HCT116 (cell line): Measurements from ENCODE around the gene MSH2. TPM values are rescaled to one million over a fixed set of nuclear protein-coding genes. Genes with fewer than 3 reads are reported as not detected.
"Not testable (repeated sequence)": the region's sequence is repeated elsewhere in the genome, so short reads cannot be mapped to it uniquely, and the experiment has no call there.

Source experiments
- ATAC-seq: fragments of 200-7000 bp; cut with Tn5 transposase; 2 replicates; pipeline ENCODE4 v1.9.1; 2020; ENCODE audit warnings: mild to moderate bottlenecking, moderate library complexity
- BruUV-seq: library from RNA; stranded (reverse); fragments of 400-500 nt; replicated peaks from 2 replicates; lab custom pipeline; 2021; lab: Mats Ljungman, UMichigan
- CTCF ChIA-PET: fragments of 300-600 bp; sonication (Branson Sonifier 250); formaldehyde crosslinking; loops from one replicate; lab custom pipeline; 2021; ENCODE audit warnings: antibody characterized with exemption; lab: Charles Lee
- POLR2A ChIA-PET: fragments of 300-600, 350-600 bp; sonication (Branson Sonifier 250); formaldehyde crosslinking; loops from one replicate; lab custom pipeline; 2021; ENCODE audit warnings: antibody characterized with exemption; lab: Charles Lee
- RAD21 ChIA-PET, 2 experiments: fragments of 300-600 bp; sonication (Branson Sonifier 250); formaldehyde crosslinking; loops; one replicate each; lab custom pipeline; 2023; ENCODE audit warnings: low total read pairs in 2 of 2; ENCODE audit not compliant: uncharacterized antibody in 2 of 2, unreplicated experiment in 2 of 2, low non-redundant PET in 1 of 2; lab: Charles Lee
- DNase-seq: peaks from one replicate; pipeline ENCODE4 v3.0.0-alpha.2; 2010; ENCODE audit warnings: low read depth, low spot score
- H2AFZ ChIP-seq: fragments of 200-600 bp; shearing (Covaris generic), sonication (generic); 2 replicates; pipeline ENCODE4 v1.6.1; 2017; ENCODE audit warnings: low read depth, mixed run types, mixed read lengths, antibody characterized with exemption, low read length; ENCODE audit not compliant: poor library complexity, severe bottlenecking
- H3K27ac ChIP-seq: 2 replicates; pipeline ENCODE4 v1.5.1; 2012; ENCODE audit warnings: low read depth, low read length
- H3K27me3 ChIP-seq: fragments of 200-600 bp; sonication (generic); 2 replicates; pipeline ENCODE4 v1.6.1; 2016; ENCODE audit warnings: mixed run types, low read length, mixed read lengths; ENCODE audit not compliant: insufficient read depth
- H3K36me3 ChIP-seq, 2 experiments: fragments of 200-500 bp in 1 of 2; fragments of 200-600 bp in 1 of 2; sonication (Bioruptor generic) in 1 of 2; sonication (generic) in 1 of 2; 2 replicates each; pipeline versions ENCODE4 v1.5.1 to v1.6.1; 2014 to 2016; ENCODE audit warnings: low read length in 2 of 2, inconsistent platforms in 1 of 2, mixed read lengths in 1 of 2, mixed run types in 1 of 2; ENCODE audit not compliant: insufficient read depth in 2 of 2, control insufficient read depth in 1 of 2
- H3K4me1 ChIP-seq, 2 experiments: fragments of 200-600 bp in 1 of 2; sonication (generic) in 1 of 2; 2 replicates each; pipeline versions ENCODE4 v1.5.1 to v1.6.1; 2012 to 2017; ENCODE audit warnings: low read length in 2 of 2, inconsistent platforms in 1 of 2, mild to moderate bottlenecking in 1 of 2, mixed read lengths in 1 of 2, mixed run types in 1 of 2, moderate library complexity in 1 of 2; ENCODE audit not compliant: insufficient read depth in 2 of 2, control insufficient read depth in 1 of 2
- H3K4me2 ChIP-seq: fragments of 200-600 bp; sonication (generic); 2 replicates; pipeline ENCODE4 v1.6.1; 2017; ENCODE audit warnings: mixed run types, low read length, mixed read lengths
- H3K4me3 ChIP-seq, 2 experiments: fragments of 200-600 bp in 1 of 2; sonication (generic) in 1 of 2; replicated peaks in 1 of 2; 2 replicates each; pipeline ENCODE4 v1.5.1; 2011 to 2016; ENCODE audit warnings: low read length in 2 of 2, control low read depth in 1 of 2, low read depth in 1 of 2, mild to moderate bottlenecking in 1 of 2, mixed read lengths in 1 of 2, mixed run types in 1 of 2
- H3K79me2 ChIP-seq: fragments of 200-600 bp; sonication (generic); 2 replicates; pipeline ENCODE4 v1.6.1; 2017; ENCODE audit warnings: mild to moderate bottlenecking, mixed run types, low read length, moderate library complexity, mixed read lengths; ENCODE audit not compliant: insufficient read depth
- H3K9ac ChIP-seq: fragments of 200-600 bp; sonication (generic); 2 replicates; pipeline ENCODE4 v1.6.1; 2016; ENCODE audit warnings: low read length, mixed read lengths
- H3K9me2 ChIP-seq: fragments of 200-600 bp; sonication (generic), shearing (Covaris generic); 2 replicates; pipeline ENCODE4 v1.6.1; 2017; ENCODE audit warnings: mixed run types, mild to moderate bottlenecking, moderate library complexity; ENCODE audit not compliant: insufficient read depth
- H3K9me3 ChIP-seq, 2 experiments: fragments of 200-500 bp in 1 of 2; fragments of 200-600 bp in 1 of 2; sonication (Bioruptor generic) in 1 of 2; sonication (generic) in 1 of 2; 2 replicates each; pipeline ENCODE4 v1.6.1; 2014 to 2017; ENCODE audit warnings: low read length in 2 of 2, mixed read lengths in 2 of 2, inconsistent platforms in 1 of 2, low read depth in 1 of 2, mild to moderate bottlenecking in 1 of 2, mixed run types in 1 of 2, moderate library complexity in 1 of 2; ENCODE audit not compliant: control insufficient read depth in 1 of 2, insufficient read depth in 1 of 2
- H4K20me1 ChIP-seq: fragments of 200-600 bp; sonication (generic), shearing (Covaris generic); 2 replicates; pipeline ENCODE4 v1.6.1; 2017; ENCODE audit warnings: mixed run types, mild to moderate bottlenecking, moderate library complexity; ENCODE audit not compliant: insufficient read depth
- ATF3 ChIP-seq: IDR thresholded peaks from 2 replicates; pipeline ENCODE4 v1.6.1; 2012
- EGR1 ChIP-seq: IDR thresholded peaks from 2 replicates; pipeline ENCODE4 v1.6.1; 2012; ENCODE audit warnings: low read depth
- POLR2A ChIP-seq: IDR thresholded peaks from 2 replicates; pipeline ENCODE4 v1.7.0; 2011; ENCODE audit warnings: borderline replicate concordance; ENCODE audit not compliant: insufficient read depth, insufficient read length; ENCODE audit errors: extremely low read depth
- RAD21 ChIP-seq: IDR thresholded peaks from 2 replicates; pipeline ENCODE4 v1.6.1; 2012; ENCODE audit warnings: low read depth, mild to moderate bottlenecking
- SP1 ChIP-seq: IDR thresholded peaks from 2 replicates; pipeline ENCODE4 v1.6.1; 2012; ENCODE audit warnings: low read depth
- intact Hi-C: fragments of 100-400 bp; cut with micrococcal nuclease; formaldehyde crosslinking; loops from 2 replicates; pipeline ENCODE4 v1.10.0; 2022
- total RNA-seq: library from RNA; stranded (reverse); gene quantifications from one replicate; pipeline ENCODE4 v1.2.1, GENCODE V29; 2021; ENCODE audit not compliant: unreplicated experiment

Gene MSH2
- total RNA-seq, 1 experiment from 2014 or later: 54.9 TPM

GRCh38 chr2:47452761-47453160 lies 49.8 kb downstream of the MSH2 start:
- no peaks in the 10 kb centered on the region for H3K79me2 ChIP-seq
- no peak overlapping the region for H3K4me3 ChIP-seq
- POLR2A ChIA-PET: no interaction called here
- no TSS peak for BruUV-seq
- ATAC-seq: no peak
- no peaks in the 10 kb centered on the region for H3K4me1 ChIP-seq
- no peaks in the 10 kb centered on the region for H4K20me1 ChIP-seq
- H3K9me2 ChIP-seq: no peaks in the 10 kb centered on the region
- H3K27ac ChIP-seq: no peak overlapping the region
- RAD21 ChIA-PET: no interaction called here
- intact Hi-C loops: no loop called here
- no peak overlapping the region for H3K4me2 ChIP-seq
- H3K9me3 ChIP-seq: no peaks in the 10 kb centered on the region
- no peak for DNase-seq
- H3K27me3 ChIP-seq: no peaks in the 10 kb centered on the region
- no peak for TF ChIP-seq EGR1
- H3K36me3 ChIP-seq: peaks cover 0 to 2% of the 10 kb centered on the region in 2 experiments; a peak in 2 of 4 replicates
- no peak overlapping the region for H2AFZ ChIP-seq
- CTCF ChIA-PET: no interaction called here
- H3K9ac ChIP-seq: no peak overlapping the region

GRCh38 chr2:47454818-47455217 lies 51.9 kb downstream of the MSH2 start:
- H3K4me1 ChIP-seq, H3K9me3 ChIP-seq, BruUV-seq, H3K4me2 ChIP-seq, RAD21 ChIA-PET, intact Hi-C loops, H3K9me2 ChIP-seq, H3K27ac ChIP-seq, H4K20me1 ChIP-seq, H3K4me3 ChIP-seq, POLR2A ChIA-PET, H3K36me3 ChIP-seq, ATAC-seq, H2AFZ ChIP-seq, H3K27me3 ChIP-seq, H3K9ac ChIP-seq, H3K79me2 ChIP-seq, DNase-seq: not testable (repeated sequence)
- CTCF ChIA-PET: interaction anchor here (1.0 kb wide), 1 partner anchor 313 kb away, joined by 3 read pairs; no protein-coding TSS in a partner anchor

GRCh38 chr2:47455411-47455810 lies 52.5 kb downstream of the MSH2 start:
- TF ChIP-seq POLR2A (no peak), ATF3 (no peak), RAD21 (no peak), SP1 (no peak)
- no peak for DNase-seq
- Histone ChIP-seq H3K27me3 (no peaks in the 10 kb centered on the region), H2AFZ (no peak overlapping the region), H3K4me2 (no peak overlapping the region), H3K9me2 (no peaks in the 10 kb centered on the region), H3K4me3 (no peak overlapping the region), H3K4me1 (no peaks in the 10 kb centered on the region), H3K9ac (no peak overlapping the region), H3K79me2 (no peaks in the 10 kb centered on the region), H3K27ac (no peak overlapping the region), H3K36me3 (no peaks in the 10 kb centered on the region), H4K20me1 (no peaks in the 10 kb centered on the region), H3K9me3 (no peaks in the 10 kb centered on the region)
- ChIA-PET POLR2A (no interaction called here), CTCF (interaction anchor here (1.0 kb wide), 1 partner anchor 312 kb away, joined by 3 read pairs; no protein-coding TSS in a partner anchor), RAD21 (no interaction called here)
- intact Hi-C loops: no loop called here
- ATAC-seq: no peak
- no TSS peak for BruUV-seq
